A549 (cell line): ENCODE data around the gene KRT81.

Source experiments
- BHLHE40 ChIP-seq: IDR thresholded peaks from 2 replicates; pipeline ENCODE4 v1.6.1; 2012; ENCODE audit warnings: low read depth, low read length, inconsistent platforms
- CTCF ChIP-seq: fragments of >200 bp; sonication (Bioruptor Twin); formaldehyde crosslinking; IDR thresholded peaks from 3 replicates; pipeline ENCODE4 v1.5.1; 2016
- ELK1 ChIP-seq: fragments of 150-350 bp; IDR thresholded peaks from 2 replicates; pipeline ENCODE4 v1.6.1; 2014; ENCODE audit warnings: low read depth, mild to moderate bottlenecking, low read length
- KDM5A ChIP-seq: fragments of 200-600 bp; sonication (generic); IDR thresholded peaks from 2 replicates; pipeline ENCODE4 v1.6.1; 2016; ENCODE audit warnings: antibody characterized with exemption, mild to moderate bottlenecking
- MAX ChIP-seq: IDR thresholded peaks from 2 replicates; pipeline ENCODE4 v1.6.1; 2012
- POLR2A ChIP-seq: IDR thresholded peaks from 2 replicates; pipeline ENCODE4 v1.6.1; 2012; ENCODE audit warnings: mild to moderate bottlenecking, low read length
- RAD21 ChIP-seq, 2 experiments: fragments of >200 bp in 1 of 2; sonication (Bioruptor Twin) in 1 of 2; formaldehyde crosslinking in 1 of 2; IDR thresholded peaks in 1 of 2; conservative IDR thresholded peaks in 1 of 2; 2 replicates in 1 of 2; 3 replicates in 1 of 2; pipeline ENCODE4 v1.6.1; 2012 to 2018; ENCODE audit warnings: inconsistent platforms in 1 of 2
- RCOR1 ChIP-seq: fragments of 150-350 bp; IDR thresholded peaks from 2 replicates; pipeline ENCODE4 v1.6.1; 2014; ENCODE audit warnings: antibody characterized with exemption, low read length, low read depth
- REST ChIP-seq: fragments of 200-600 bp; sonication (generic); IDR thresholded peaks from 2 replicates; pipeline ENCODE4 v1.6.1; 2016; ENCODE audit warnings: antibody characterized with exemption, mild to moderate bottlenecking, moderate library complexity
- SMC3 ChIP-seq: fragments of >200 bp; sonication (Bioruptor Twin); formaldehyde crosslinking; IDR thresholded peaks from 3 replicates; pipeline ENCODE4 v1.6.1; 2018; ENCODE audit warnings: inconsistent platforms

- TF ChIP-seq POLR2A (no peak), CTCF (no peak), SMC3 (no peak), MAX (no peak), REST (peak; percentile 47; the same call in 1 of the 2 replicates), BHLHE40 (no peak), KDM5A (no peak), ELK1 (no peak), RAD21 (conservative IDR thresholded peaks at IDR 0.05 in 1 of 2, IDR thresholded peaks at IDR 0.05 in 1 of 2) (no peak), RCOR1 (no peak)
Measured at GRCh38 chr12:52243259-52243855, 48.0 kb downstream of the KRT81 start.
